Prostate gland (tissue), 2 donors: Measurements from ENCODE around the gene ZCCHC24. TPM values are rescaled to one million over a fixed set of nuclear protein-coding genes. Genes with fewer than 3 reads are reported as not detected.

Experiments
- DNase-seq: peaks from one replicate; pipeline ENCODE4 v3.0.0-alpha.2; 2019; ENCODE audit warnings: low spot score
- H3K27ac ChIP-seq, 2 donors: fragments of 200-600 bp; sonication (generic); 2 replicates each; pipeline ENCODE4 v1.5.1; 2017 to 2019
- H3K27me3 ChIP-seq: fragments of 200-600 bp; sonication (generic); replicated peaks from 2 replicates; pipeline ENCODE4 v1.5.1; 2019; ENCODE audit not compliant: insufficient read depth
- H3K36me3 ChIP-seq, 2 donors: fragments of 200-600 bp; sonication (generic); 1 replicate in 1 of 2; 2 replicates in 1 of 2; pipeline versions ENCODE4 v1.5.1 to v1.8.1; 2017 to 2019
- H3K4me1 ChIP-seq: fragments of 200-600 bp; sonication (generic); replicated peaks from 2 replicates; pipeline ENCODE4 v1.5.1; 2019
- H3K4me3 ChIP-seq, 2 donors: fragments of 200-600 bp; sonication (generic); 2 replicates each; pipeline ENCODE4 v1.5.1; 2017 to 2019
- H3K9me3 ChIP-seq: fragments of 200-600 bp; sonication (generic); 2 replicates; pipeline ENCODE4 v1.5.1; 2017
- CTCF ChIP-seq, 4 experiments: fragments of 200-600 bp in 2 of 4; fragments of 450-650 bp in 2 of 4; sonication (generic) in 2 of 4; IDR thresholded peaks; 1 replicate in 3 of 4; 2 replicates in 1 of 4; pipeline ENCODE4 v1.5.1; 2016 to 2019; ENCODE audit warnings: antibody characterized with exemption in 4 of 4, mild to moderate bottlenecking in 2 of 4, moderate library complexity in 2 of 4
- POLR2A ChIP-seq: fragments of 450-650 bp; IDR thresholded peaks from one replicate; pipeline ENCODE4 v1.6.1; 2016; ENCODE audit warnings: antibody characterized with exemption, mild to moderate bottlenecking
- POLR2AphosphoS5 ChIP-seq: sonication (generic); formaldehyde crosslinking; IDR thresholded peaks from one replicate; pipeline ENCODE4 v1.6.1; 2017; ENCODE audit warnings: antibody characterized with exemption
- WGBS: methylation state at CpG from one replicate; pipeline ENCODE4 v1.1.5; 2018; 5-methylcytosine and 5-hydroxymethylcytosine counted together
- intact Hi-C: fragments of 100-400 bp; cut with DNase I; formaldehyde crosslinking; loops from one replicate; pipeline ENCODE4 v1.14.2; 2022
- total RNA-seq, 2 donors: library from RNA; depleted of rRNA; stranded (reverse); fragments of >200 nt; gene quantifications; one replicate each; pipeline ENCODE4 v1.1.0, GENCODE V29; 2016

Gene ZCCHC24
- total RNA-seq, 2 donors from 2014 or later = 20.8 to 51.2 TPM

DNA sequence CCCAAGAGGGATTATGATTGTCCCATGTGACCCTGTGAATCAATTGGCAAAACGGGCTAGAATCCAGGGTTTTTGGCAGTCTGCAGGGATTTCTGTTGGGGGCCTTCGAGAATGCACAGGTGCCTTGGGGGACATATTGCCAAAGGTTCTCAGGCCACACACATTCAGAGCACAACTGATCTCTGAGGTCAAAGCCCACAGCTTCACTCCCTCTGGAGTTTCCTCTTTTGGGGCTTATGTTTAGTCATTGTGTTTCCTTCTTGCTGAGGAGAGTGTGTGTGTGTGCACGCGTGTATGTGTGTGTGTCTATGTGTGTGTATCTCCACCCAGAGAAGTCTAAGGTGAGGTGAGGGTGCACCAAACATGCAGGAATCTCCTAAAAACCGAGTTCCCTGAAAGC lies 89.3 kb downstream of the ZCCHC24 start:
- Histone ChIP-seq H3K27ac (no peak overlapping the region), H3K9me3 (no peaks in the 10 kb centered on the region), H3K36me3 (peaks cover 0 to 5% of the 10 kb centered on the region in 2 donors), H3K4me1 (no peaks in the 10 kb centered on the region), H3K4me3 (no peak overlapping the region), H3K27me3 (no peaks in the 10 kb centered on the region)
- TF ChIP-seq POLR2A (no peak), POLR2AphosphoS5 (no peak), CTCF (IDR thresholded peaks at IDR 0.05) (no peak)
- intact Hi-C loops = no loop called here
- WGBS = 86% methylated on average over 5 of the region's 5 CpGs
- no peak for DNase-seq

DNA sequence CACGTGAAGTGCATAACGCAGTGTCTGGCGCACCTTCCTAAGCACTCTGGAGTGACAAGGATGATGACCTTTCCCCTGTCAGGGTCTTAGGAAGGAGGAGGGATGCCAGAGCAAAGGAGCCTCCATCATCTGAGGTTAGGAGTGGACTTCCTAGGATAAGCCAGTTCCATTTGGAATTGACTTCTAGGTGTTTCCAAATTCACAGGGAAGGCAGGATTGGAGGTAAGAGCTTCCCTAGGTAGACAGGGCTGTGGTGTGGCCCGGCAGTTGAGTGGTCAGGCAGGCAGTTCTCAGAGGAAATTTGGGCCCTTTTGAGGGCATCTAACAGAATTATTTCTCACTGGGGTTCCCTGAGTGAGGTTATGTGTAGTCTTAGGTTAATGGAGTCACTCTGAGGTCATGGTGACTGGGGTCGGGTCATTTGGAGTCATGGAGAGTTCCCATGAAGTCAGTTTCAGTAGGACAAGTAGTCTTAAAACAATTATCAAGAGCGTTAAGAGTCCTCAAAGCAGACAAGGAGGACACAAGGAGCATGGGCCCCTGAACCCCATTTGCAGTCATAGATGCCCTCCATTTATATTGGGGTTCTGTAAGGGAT lies 89.9 kb downstream of the ZCCHC24 start:
- Histone ChIP-seq H3K27ac (no peak overlapping the region), H3K4me1 (no peaks in the 10 kb centered on the region), H3K4me3 (no peak overlapping the region), H3K27me3 (no peaks in the 10 kb centered on the region), H3K9me3 (no peaks in the 10 kb centered on the region), H3K36me3 (peaks cover 0 to 5% of the 10 kb centered on the region in 2 donors)
- no peak for DNase-seq
- 79% methylated on average over 6 of the region's 6 CpGs for WGBS
- intact Hi-C loops = no loop called here
- no peak for TF ChIP-seq POLR2A
- TF ChIP-seq CTCF (IDR thresholded peaks at IDR 0.05) = no peak
- TF ChIP-seq POLR2AphosphoS5 = no peak

DNA sequence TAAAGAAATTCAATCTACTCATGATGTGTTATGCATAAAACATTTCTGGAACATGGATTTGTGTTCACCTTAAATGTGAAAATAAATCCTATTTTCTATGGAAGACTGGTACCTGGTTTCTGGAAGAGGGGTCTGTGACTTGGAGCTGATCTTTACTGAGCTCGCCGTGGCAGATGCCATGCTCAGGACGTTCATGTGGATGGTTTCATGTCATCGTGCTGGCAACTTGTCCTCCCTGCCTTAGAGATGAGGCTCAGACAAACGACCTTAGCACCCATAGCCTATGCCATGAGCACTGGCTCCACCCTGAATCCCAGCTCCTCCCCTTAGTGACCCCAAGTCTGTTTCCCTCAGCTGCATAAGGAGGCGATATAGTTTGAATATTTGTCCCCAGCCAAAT lies 90.8 kb downstream of the ZCCHC24 start:
- H3K27ac ChIP-seq = no peak overlapping the region
- intact Hi-C loops = no loop called here
- TF ChIP-seq POLR2A (no peak), POLR2AphosphoS5 (no peak), CTCF (IDR thresholded peaks at IDR 0.05) (no peak)
- H3K9me3 ChIP-seq = no peaks in the 10 kb centered on the region
- H3K36me3 ChIP-seq = peaks cover 0 to 5% of the 10 kb centered on the region in 2 donors
- no peaks in the 10 kb centered on the region for H3K27me3 ChIP-seq
- DNase-seq = no peak
- 92% methylated on average over 6 of the region's 6 CpGs for WGBS
- H3K4me3 ChIP-seq = no peak overlapping the region
- H3K4me1 ChIP-seq = no peaks in the 10 kb centered on the region

- Histone ChIP-seq H3K4me1 (no peaks in the 10 kb centered on the region), H3K36me3 (peaks cover 0 to 5% of the 10 kb centered on the region in 2 donors), H3K27ac (no peak overlapping the region), H3K4me3 (no peak overlapping the region), H3K27me3 (no peaks in the 10 kb centered on the region), H3K9me3 (no peaks in the 10 kb centered on the region)
- TF ChIP-seq POLR2A = no peak
- no peak for TF ChIP-seq CTCF (IDR thresholded peaks at IDR 0.05)
- no peak for TF ChIP-seq POLR2AphosphoS5
- 50% methylated on average over 3 of the region's 3 CpGs for WGBS
- no peak for DNase-seq
- intact Hi-C loops = no loop called here
These were observed 91.3 kb downstream of the ZCCHC24 start for GRCh38 chr10:79354141-79354540.

GRCh38 chr10:79353726-79354125 lies 91.7 kb downstream of the ZCCHC24 start:
- H3K27ac ChIP-seq = no peak overlapping the region
- no peak for TF ChIP-seq POLR2A
- TF ChIP-seq POLR2AphosphoS5 = no peak
- WGBS = 91% methylated on average over 11 of the region's 11 CpGs
- no peak for DNase-seq
- H3K4me1 ChIP-seq = no peaks in the 10 kb centered on the region
- H3K36me3 ChIP-seq = peaks cover 0 to 5% of the 10 kb centered on the region in 2 donors
- no peaks in the 10 kb centered on the region for H3K27me3 ChIP-seq
- intact Hi-C loops = no loop called here
- no peak overlapping the region for H3K4me3 ChIP-seq
- no peaks in the 10 kb centered on the region for H3K9me3 ChIP-seq
